ENCODE results near the gene NCEH1.

Gene NCEH1

DNA sequence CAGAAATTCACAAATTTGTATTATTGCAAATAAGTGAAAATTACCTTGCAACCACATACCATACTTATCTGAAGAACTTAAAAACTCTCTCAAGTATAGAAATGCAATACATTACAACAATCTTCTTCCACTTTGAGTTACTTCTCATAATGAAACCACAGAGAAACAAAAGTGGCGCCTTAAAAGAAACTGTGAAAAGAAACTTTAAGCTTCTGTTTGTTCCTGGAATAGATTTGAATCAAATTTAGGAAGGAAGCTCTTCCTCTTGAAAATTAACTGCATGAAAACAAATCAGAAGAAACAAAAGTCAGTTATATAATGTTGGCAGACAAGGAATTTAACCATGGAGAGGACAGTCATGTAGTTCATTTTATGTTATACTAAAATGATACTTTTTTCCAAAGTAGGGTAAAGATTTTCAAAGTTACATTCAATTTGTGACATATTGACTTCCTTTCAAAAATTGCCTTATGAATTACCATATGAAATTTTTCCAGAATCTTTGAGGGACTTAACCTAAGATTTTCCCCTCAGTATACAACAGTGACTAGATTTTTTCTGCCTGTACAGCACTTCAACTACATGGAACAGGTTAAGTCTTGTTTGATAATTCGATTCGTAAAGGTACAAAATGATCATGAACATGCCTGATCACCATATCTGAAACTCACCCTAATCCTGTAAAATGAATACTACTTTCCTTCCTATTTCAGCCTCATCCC lies 130.0 kb downstream of the NCEH1 start:
- no peak for TF ChIP-seq GATA3 (IDR thresholded peaks at IDR 0.05; ENCODE audit: low read depth, low read length)
- no peak for TF ChIP-seq GATA2 (IDR thresholded peaks at IDR 0.05; ENCODE audit: low read depth, low read length)

Measured in SH-SY5Y (cell line).